ENCODE measurements around the gene TTLL8.
"Not testable (repeated sequence)": the region's sequence is repeated elsewhere in the genome, so short reads cannot be mapped to it uniquely, and the experiment has no call there.

Gene TTLL8

GRCh38 chr22:49992921-49993648 is 65.0 kb downstream of the TTLL8 start:
- in situ Hi-C loops (cut with MboI; ENCODE audit: low sequenced_read_pairs), result no loop called here

- in situ Hi-C loops (cut with MboI; ENCODE audit: low sequenced_read_pairs), result no loop called here
Observed at GRCh38 chr22:49991907-49992533, 66.1 kb downstream of the TTLL8 start.

GRCh38 chr22:49991167-49991566 is 66.9 kb downstream of the TTLL8 start:
- in situ Hi-C loops (cut with MboI; ENCODE audit: low sequenced_read_pairs), result no loop called here

- in situ Hi-C loops (cut with MboI; ENCODE audit: low sequenced_read_pairs), result not testable (repeated sequence)
Observed at GRCh38 chr22:49989826-49990225, 68.3 kb downstream of the TTLL8 start.

GRCh38 chr22:49986325-49986724 is 71.8 kb downstream of the TTLL8 start:
- in situ Hi-C loops (cut with MboI; ENCODE audit: low sequenced_read_pairs), result no loop called here

- in situ Hi-C loops (cut with MboI; ENCODE audit: low sequenced_read_pairs), result no loop called here
Observed at GRCh38 chr22:49983148-49984042, 74.7 kb downstream of the TTLL8 start.

GRCh38 chr22:49981799-49982198 is 76.3 kb downstream of the TTLL8 start:
- in situ Hi-C loops (cut with MboI; ENCODE audit: low sequenced_read_pairs), result not testable (repeated sequence)

GRCh38 chr22:49979587-49980264 is 78.4 kb downstream of the TTLL8 start:
- in situ Hi-C loops (cut with MboI; ENCODE audit: low sequenced_read_pairs), result no loop called here

GRCh38 chr22:49977578-49977977 is 80.5 kb downstream of the TTLL8 start:
- in situ Hi-C loops (cut with MboI; ENCODE audit: low sequenced_read_pairs), result no loop called here

- in situ Hi-C loops (cut with MboI; ENCODE audit: low sequenced_read_pairs), result no loop called here
Observed at GRCh38 chr22:49976439-49977175, 81.5 kb downstream of the TTLL8 start.

GRCh38 chr22:49975543-49976389 is 82.3 kb downstream of the TTLL8 start:
- in situ Hi-C loops (cut with MboI; ENCODE audit: low sequenced_read_pairs), result no loop called here

GRCh38 chr22:49973018-49973961 is 84.8 kb downstream of the TTLL8 start:
- in situ Hi-C loops (cut with MboI; ENCODE audit: low sequenced_read_pairs), result no loop called here

GRCh38 chr22:49972163-49973017 is 85.7 kb downstream of the TTLL8 start:
- in situ Hi-C loops (cut with MboI; ENCODE audit: low sequenced_read_pairs), result no loop called here

GRCh38 chr22:49971232-49972162 is 86.6 kb downstream of the TTLL8 start:
- in situ Hi-C loops (cut with MboI; ENCODE audit: low sequenced_read_pairs), result no loop called here

- in situ Hi-C loops (cut with MboI; ENCODE audit: low sequenced_read_pairs), result no loop called here
Observed at GRCh38 chr22:49970528-49971231, 87.4 kb downstream of the TTLL8 start.

Data from HL-60/S4 treated with retinoic acid at 250 ng/mL for 4 days and 3 days (cell line).